ENCODE data around the gene FBXL16.

FBXL16 gene

DNA sequence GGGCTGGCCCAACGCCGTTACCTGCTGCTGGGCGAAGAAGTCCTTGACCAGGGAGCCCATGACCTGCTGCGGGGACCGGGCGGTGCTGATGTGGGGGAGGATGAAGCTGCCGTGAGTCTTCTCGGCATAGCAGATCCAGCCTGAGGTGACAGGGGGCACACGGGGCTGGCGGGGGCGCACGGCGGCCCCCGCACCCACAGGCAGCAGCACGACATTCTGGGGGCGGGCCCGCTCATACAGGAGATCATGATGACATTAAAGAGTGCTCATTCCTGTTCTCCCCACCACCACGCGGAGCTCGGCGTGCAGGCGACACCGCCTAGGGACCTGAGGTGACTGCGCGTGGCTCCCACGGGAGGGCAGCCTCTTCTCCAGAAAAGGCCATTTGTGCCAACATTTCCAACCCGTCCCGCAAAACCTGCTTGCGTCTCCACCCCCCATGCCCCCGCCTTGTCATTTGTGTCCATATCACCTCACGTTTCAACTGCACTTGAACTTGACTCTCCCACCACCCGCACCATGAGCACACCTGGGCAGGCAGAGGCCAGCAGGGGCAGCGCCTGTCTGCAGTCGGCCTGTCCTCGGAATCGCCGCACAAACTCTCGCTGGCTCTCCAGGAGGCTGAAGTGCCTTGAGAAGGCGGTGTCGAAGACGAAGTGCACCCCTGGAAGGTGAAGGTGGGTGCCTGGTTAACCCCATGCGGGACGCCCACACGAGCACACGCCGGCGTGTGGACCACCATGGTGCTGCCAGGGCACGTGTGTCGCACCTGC is 28.8 kb upstream of the FBXL16 start:
- no peak for DNase-seq

GRCh38 chr16:733382-734207 is 28.0 kb upstream of the FBXL16 start:
- no peak for DNase-seq

GRCh38 chr16:732936-733335 is 27.3 kb upstream of the FBXL16 start:
- DNase-seq: no peak

DNA sequence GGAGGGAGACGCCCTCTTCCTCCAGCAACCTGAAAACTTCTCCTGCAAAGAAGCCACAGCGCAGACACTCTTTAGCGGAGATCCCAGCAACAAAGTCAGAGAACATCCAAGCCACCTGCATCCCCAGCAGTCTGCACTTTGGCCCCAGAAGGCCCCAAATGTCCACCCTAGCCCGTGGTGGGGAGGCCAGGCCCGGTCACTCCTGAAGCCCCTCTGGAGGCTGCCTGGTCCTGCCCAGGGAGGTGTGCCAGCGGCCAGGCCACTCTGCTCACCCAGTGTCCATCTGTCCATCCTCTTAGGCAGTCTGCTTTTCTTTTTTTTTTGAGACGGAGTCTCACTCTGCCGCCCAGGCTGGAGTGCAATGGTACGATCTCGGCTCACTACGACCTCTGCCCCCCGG is 26.7 kb upstream of the FBXL16 start:
- no peak for DNase-seq

DNA sequence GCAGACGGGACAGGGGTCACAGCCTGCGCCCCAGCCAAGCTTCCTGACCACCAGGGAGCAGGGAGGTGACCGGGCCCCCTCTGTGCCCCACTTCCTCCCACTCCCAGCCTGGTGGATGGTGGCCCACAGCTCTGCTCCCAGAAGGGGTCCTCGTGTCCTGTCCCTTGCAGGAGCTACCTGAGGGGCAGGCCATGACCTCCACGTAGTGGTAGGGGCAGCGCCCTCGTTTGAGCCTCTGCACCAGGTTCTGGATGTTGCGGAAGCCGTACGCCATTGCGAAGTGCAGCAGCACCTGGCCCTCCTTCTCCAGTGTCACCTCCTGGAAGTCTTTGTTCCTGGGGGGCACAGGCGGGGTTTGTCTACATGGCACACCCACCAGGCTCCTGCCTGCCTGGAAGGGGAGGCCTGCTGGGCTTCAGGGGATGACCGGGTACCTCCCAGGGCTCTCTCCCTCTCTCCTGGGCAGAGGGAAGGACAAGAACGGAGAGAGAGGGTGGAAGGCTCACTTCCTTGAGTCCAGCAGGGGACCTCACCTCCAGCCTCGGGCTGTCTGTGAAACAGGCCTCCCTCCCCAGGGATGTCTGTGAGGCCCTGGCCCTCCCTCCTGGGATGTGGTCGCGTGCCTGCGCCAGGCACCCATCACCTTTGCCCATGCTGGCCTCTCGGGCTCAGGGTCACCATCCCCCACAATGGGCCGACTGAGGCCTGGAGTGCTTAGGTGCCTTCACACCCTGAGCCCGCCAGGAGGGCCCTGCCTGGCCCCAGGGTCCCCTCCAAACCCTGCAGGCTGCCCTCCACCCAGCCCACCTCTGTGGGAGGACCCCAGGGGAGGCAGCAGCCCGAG is 25.3 kb upstream of the FBXL16 start:
- DNase-seq: no peak

DNA sequence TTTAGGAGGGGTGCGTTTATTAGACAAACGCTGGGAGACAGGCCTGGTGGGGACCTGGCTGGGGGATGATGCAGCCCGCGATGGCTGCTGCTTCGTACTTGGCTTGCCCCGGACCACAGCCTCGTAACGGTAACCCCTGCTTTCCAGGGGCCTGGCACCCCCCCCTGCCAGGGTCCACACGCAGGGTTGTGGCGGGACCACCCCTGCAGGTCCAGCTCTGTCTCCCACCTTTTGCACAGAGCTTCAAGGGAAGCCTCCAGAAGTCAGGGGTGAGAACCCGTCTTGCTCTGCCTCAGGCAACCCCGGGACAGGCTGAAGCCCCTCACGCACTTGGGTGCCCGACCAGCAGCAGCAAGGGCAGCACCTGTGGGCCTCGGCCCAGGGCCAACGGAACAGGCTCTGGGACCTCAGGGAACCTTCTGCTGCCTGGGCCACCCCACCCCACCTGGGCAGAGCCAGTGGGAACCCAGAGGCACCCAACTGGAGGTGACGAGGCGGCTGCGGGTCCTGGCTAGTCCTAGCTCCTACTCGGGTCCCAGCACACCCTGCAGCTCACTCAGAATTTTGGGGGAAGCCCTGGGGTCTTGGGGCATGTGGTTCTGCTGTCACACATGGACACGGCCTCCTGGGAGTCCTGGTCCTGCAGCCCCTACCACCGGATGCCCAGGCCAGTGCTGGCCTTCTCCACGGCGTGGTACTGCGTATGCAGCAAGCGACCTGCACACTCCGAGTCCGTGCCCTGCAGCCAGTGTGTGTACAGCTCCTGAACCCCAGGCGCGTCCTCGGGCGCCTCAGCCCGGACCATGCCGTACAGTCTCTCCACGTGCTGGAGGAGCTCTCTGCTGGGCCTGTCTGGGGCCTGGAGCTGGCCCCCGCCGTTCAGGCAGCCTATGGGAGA is 24.4 kb upstream of the FBXL16 start:
- DNase-seq: no peak

DNA sequence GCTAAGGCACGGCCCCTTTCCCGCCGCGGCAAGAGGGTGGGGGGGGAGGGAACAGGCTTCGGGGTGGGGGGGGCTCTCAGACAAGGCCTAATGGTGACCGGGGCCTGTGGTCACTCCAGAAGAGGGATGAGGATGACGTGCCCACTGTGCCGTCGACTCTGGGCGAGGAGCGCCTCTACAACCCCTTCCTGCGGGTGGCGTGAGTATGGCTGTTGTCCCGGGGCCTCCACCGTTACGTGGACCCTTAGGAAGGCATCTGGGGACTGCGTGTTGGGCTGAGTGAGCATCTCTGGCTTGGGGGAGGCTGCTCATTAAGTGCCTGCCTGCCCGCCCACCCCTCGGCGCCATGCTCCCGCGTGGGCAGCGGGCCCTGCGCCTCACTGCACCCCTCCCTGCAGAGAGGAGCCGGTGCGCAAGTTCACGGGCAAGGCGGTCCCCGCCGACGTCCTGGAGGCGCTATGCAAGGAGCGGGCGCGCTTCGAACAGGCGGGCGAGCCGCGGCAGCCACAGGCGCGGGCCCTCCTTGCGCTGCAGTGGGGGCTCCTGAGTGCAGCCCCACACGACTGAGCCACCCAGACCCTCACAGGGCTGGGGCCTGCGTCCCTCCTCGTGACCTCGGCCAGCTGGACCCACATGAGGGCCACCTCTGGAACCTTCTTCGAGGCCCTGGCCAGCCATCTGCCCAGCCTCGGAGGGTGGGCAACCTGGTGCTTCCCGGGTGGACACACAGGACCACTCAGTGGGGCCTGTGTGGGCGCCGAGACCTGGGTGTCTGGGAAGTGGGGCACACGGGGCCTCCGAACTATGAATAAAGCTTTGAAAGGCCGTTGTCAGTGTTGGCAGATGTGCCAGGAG is 23.5 kb upstream of the FBXL16 start:
- no peak for DNase-seq

DNA sequence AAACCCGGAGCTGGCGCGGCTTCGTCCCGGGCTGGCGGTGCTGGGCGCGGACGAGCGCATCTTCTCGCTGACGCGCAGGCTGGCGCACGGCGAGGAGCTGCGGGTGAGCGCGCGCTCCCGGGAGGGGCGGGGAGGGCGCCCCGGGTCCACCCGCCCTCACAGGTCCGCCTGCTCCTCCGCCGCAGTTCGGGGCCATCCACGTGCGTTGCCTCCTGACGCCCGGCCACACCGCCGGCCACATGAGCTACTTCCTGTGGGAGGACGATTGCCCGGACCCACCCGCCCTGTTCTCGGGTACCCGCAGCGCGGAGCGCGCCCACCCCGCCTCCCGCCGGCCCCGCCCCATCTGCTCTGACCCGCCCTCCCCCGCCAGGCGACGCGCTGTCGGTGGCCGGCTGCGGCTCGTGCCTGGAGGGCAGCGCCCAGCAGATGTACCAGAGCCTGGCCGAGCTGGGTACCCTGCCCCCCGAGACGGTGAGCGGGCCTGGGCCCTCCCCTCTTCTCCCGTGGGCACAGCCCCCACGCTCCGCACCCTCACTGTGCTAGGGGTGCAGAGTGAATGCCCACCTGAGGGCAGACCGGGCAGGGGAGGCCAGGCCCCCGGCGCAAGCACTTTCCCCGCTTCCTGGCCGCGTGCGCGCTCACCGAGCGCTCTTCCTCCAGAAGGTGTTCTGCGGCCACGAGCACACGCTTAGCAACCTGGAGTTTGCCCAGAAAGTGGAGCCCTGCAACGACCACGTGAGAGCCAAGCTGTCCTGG is 22.7 kb upstream of the FBXL16 start:
- peak; percentile 85 for DNase-seq

DNA sequence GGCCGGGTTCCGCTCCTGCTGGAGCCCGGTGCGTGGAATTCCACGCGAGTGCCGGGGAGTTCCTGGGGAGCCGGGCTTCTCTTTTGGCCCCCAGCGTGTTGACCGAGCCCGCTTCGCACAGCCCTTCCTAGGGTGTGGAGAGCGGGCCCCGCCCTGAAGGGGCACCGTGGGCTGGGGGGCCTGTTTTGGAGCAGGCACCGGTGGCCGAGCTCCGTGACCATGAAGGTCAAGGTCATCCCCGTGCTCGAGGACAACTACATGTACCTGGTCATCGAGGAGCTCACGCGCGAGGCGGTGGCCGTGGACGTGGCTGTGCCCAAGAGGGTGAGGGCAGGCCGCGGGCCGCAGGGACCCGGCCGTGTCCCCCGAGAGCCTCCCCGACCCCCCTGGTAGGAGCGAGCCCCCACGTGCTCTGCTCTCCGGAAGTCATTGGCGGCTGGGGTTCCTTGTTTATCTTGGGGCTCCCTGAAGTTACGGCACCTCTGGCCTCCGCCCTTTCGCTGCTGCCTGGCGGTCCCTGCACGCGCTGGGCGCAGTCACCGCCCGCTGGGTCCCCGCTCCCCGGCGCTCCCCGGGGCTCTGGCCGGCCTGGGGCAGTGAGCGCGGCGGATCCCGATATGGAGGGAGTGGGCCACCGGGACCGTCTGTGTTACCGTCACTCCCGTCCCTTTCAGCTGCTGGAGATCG is 21.8 kb upstream of the FBXL16 start:
- DNase-seq: peak; percentile 76

DNA sequence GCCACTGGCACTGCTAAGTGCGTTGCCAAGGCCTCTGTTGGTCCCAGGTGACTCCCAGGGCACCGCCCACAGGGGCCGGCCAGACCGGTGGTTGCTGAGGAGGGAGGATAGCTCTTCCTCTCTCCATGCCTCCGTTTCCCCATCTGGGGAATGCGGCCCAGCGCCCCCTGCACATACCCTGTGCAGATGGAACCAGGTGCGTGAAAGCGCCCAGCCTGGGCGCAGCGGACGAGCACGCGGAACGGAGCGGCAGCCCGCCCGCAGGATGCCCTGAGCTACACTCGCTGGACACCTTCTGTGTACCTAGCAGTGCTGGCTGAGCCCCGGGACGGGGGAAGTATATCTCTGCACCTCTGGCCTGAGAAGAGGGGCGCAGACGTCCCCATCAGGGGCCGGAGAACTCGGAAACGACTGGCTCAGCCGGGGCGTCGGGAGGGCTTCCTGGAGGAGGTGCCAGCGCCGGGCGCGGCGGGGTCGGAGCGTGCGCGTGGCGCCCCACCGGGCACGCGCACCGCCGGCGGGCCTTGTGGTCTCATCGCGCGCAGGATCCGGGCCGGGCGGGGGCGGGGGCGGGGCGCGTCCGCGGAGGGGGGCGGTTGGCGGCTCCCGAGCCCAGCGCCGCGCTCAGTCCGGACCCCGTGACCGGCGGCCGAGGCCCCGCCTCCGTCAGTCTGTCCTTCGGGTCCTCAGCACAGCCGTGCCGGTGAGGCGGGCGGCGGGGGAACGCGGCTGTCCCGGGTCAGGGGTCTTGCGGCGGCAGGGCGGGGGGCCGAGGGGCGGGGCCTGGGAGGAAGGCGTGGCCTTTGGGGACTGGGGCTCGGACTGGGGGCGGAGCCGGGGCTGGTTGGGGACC is 21.1 kb upstream of the FBXL16 start, which contains the start of the genes CCDC78 and HAGHL:
CCDC78 (minus strand) TSS at position 6 of the 853 bp plus-strand sequence. CDS start 76 bp downstream, outside the sequence.
HAGHL (plus strand) TSS at position 669 of the 853 bp plus-strand sequence. CDS start 404 bp downstream, outside the sequence.
- DNase-seq: peak; percentile 88

- DNase-seq: no peak
Observed at GRCh38 chr16:726188-726437, 20.5 kb upstream of the FBXL16 start.

- no peak for DNase-seq
Observed at GRCh38 chr16:725463-726187, 20.0 kb upstream of the FBXL16 start.

DNA sequence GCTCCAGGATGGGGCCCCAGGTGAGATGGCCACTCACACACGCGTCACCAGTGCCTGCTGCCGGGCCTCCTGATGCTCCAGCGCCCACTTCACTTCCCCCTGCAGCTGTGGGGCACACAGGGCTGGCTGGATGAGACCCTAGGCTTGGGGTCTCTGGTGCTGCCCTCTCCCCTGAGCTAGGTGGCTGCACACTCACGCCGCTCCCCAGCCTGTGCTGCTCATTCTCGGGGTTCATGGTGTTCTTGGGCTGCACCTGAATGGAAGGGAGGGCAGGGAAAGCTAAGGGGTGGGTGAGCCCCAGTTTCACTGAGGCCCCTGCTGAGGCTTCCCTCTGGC is 19.4 kb upstream of the FBXL16 start:
- no peak for DNase-seq

DNA sequence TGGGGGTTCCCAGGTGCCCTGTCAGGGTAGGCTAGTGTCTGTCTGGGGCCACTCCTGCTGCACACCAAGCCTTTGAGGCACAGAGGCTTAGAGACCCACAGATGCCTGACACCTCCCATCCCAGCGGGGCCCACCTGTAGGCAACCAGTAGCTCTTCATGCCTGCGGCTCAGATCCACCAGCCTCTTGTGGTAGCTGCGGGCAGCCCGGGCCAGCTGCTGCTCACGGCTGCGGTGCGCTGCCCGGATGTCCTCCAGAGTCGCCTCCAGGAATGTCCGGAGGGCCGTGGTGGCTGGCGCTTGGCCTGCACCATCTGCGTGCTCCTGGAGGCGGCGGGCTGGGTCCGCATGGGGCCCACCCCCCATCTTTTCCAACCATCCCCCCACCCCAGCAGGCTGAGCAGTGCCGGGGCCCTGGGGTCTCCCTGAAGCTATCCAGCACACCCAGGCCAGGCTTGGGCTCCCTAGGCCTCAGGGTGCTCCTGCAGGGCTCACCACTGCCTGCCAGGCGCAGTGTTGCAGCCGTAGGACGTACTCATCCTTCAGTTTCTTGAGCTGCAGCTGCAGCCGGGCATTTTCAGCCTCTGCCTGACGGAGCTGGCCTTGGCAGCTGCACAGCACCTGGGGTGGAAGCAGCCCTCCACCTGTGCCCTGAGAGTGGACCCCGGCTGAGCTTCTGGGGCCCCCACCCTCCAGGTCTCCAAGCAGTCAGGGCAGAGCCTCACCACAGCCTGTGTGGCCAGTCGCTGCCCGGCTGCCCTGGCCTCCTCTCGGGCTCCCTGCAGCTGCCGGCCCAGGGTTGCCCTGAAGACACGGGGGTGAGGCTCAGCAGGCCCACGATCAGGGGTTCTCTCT is 18.8 kb upstream of the FBXL16 start:
- no peak for DNase-seq

DNA sequence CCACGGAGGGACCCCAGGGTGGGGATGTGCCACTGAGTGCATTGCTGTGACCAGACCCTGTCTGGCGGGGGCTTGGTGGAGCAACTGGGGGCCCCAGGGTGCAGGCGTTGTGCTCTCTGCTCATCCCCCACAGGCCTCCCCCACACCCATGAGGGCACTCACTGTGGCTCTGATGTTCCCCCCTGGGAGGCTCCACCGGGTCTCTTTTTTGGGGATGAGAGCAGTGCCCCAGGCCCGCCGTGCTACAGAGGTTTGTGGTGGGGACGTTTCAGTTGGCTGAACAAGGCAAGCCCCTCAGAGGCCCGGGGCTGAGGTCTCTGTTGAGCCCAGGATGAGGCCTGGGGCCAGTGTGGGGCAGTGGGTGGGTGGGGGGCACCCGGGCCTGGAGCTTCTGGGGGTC is 18.1 kb upstream of the FBXL16 start:
- no peak for DNase-seq

DNA sequence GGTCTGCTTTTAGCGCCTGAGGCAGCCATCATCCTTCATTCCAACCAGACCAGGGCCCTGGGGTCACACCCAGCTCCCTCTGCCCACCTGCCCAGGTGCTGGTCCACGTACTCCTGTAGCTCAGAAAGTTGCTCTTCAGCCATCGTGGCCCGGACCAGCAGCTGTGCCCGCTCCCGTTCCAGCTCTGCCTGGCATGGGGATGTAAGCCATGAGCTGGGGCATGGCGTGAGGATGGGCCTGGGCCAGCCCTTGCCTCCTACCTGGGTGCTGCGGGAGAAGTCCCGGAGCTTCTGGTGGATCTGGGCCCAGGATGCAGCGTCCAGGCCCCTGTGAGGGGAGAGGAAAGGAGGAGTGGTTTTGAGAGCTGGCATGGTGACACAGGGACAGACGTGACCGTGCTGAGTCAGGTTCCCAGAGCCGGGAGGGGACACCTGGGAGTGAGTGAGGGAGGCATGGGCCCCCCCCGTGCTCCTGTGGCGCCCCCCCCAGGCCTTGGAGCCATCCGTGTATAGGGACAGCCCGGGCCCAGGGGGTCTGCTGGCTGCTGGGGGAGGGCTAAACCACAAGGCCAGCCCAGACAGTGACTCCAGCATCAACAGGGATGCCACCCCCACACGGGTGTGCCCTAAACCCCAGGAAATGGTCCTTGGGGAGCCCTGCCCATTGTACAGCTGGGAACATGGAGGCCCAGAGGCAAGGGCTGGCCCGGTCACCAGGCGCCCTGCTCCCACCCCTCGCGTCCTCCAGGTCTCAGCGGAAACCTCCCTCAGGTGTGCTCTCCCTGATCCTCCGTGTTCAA is 17.4 kb upstream of the FBXL16 start:
- DNase-seq: no peak
